MV-4-11 (cell line): ENCODE measurements around the gene SLC4A5.

Source experiments
- DNase-seq: peaks from one replicate; lab custom pipeline; 2025; lab: John Stamatoyannopoulos, UW

Gene SLC4A5

DNA sequence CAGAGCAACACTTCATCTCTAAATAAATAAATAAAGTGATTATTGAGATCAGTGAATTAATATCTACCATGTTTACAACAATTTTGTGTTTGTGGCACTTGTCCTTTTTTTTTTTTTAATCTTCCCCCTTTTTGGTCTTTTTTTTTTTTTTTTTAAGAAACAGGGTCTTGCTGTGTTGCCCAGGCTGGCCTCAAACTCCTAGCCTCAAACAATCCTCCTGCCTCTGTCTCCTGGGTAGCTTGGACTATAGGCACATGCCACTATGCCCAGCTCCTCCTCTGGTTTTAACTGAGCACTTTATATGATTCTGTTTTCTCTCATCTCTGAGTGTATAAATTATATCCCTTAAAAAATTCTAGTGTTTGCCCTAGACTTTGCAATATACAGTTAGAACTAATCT lies 30.3 kb downstream of the SLC4A5 start:
- no peak for DNase-seq

DNA sequence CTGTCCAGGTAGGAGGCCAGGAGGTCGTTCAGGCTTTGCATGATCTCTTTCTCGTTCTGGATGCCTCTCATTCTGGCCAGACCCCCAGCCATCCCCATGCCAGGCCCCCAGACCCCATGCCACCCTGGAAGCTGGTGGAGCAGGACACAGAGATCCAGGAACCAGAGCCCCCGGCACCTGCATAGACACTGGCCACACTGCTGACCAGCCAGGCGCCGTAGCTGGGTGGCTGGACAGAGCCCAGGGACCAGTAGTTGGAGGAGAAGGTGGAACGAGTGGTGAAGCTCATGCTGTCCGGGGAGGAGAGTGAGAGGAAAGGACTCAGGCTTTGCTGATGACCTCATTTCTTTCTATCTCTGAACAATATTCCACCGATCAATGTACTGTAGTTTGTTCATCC lies 35.5 kb downstream of the SLC4A5 start:
- no peak for DNase-seq

DNA sequence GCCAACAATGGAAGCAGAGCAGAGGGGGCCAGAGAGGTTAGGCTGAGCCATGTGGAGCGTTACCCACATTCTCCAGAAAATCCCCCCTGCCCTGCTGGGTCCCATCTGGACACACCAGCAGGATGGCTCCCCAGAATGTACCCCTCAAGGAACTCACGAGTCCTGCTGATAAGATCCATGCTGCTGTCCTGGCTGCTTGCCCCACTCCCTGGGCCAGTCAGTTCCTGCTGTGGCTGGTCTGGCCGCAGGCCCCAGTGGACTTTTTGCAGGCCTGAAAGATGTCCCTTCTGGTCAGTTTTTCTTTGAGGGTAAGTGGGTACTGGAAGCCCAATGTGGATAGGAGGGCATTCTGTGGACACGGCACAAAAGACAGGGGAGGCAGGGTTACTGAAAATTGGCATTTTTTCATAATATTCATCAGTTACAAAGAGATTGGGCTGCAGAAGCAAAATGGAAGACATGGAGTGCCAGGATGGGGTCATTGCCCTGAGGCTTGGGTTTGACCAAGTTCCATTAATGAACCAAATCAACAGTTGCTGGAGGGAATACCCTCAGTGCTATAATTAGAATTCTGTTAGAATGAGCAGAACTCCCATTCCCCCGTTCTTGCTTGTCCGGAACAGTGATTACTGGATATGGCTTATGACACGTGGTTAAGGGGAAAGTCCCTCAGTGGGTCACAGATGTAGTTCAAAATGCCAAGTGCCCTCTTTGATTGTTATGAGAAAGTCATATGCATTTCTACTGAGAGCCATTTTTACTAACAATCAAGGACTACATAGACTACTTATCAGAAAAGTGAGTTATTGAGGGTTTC lies 38.7 kb downstream of the SLC4A5 start:
- no peak for DNase-seq

DNA sequence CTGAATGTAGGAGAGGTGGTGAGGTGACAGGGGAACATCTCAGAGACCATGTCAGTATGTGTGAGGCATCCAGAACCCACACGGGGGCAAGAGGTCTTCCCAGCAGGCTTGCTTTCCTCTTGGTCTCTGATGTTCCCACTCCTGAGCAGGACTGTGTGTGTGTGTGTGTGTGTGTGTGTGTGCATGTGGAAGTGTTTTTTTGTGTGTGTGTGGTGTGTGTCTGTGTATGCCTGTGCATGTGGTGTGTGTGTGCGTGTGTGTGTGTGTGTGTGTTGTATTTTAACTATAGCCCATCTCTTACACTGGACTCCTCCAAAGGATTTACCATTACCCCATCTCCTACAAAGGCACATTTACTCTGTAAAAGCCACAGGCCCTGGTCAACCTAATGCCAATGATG lies 40.4 kb downstream of the SLC4A5 start:
- DNase-seq, result no peak

DNA sequence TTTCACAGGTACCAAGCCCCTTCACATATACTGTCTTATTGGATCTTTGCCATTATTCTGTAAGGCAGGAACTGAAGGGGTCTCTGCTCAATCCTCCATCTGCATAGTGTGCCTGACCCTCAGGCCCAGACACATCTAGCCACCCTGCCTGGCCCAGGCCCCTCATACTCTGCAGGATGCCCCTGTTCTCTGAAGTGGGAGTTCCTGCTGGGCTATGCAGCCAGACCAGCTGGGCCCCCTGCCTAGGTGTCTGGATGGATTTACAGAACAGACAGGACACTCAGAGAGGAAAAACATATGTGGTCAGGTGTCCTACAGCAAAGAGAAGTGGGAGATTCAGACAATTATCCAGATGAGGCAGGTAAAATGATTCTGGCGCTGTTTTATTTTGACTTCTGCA lies 42.0 kb downstream of the SLC4A5 start:
- DNase-seq, result no peak

DNA sequence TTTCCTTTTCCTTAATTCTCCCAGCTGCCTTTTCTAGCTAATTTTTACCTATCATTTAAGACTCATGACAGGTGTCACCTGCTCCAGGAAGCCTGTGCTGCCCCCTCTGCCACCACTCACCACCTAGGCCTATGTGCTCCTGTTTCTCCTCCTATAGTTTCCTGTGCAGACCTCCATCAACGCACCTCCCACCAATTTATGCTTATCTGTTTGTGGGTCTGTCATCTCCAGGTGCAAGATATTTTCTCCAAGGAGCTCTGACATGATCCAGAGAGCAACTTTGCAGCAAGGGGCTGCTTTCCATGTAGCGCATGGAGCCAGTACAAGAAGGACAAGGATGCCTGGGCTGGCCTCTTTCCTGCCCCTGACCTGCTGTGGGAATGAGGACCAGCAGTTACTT lies 42.7 kb downstream of the SLC4A5 start:
- DNase-seq, result no peak

DNA sequence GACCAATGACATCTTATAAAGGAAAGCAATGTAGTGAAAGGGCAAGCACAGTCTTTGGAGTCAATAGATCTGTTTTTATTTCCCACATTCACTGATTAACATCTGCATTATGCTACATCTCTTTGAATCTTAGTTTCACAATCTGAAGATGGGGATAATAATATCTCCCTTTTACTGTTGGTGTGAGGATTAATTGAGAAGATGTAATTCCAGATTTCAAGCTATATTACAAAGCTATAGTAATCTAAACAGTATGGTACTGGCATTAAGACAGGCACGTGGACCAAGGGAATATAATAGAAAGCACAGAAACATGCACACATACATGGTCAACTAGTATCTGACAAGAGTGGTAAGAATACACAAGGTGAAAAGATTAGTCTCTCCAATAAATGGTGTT lies 45.3 kb downstream of the SLC4A5 start:
- no peak for DNase-seq

DNA sequence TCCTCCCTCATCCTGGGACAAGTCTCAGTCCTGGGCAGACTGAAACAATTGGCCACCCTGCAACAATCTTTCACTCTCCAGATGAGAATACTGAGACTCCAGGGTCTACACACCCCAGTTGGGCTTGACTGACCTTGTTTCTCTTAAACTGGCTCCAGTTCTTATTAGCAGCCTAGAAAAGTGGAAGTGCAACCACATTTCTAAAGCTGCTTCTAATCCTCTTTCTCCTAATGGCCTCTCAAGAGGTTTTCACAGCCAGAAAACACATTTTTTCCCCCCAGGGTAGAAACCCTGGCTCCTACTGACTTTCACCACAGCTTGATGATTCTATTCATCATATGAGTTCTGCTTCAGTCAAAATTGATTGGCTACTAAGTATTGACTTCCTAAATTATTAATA lies 45.8 kb downstream of the SLC4A5 start:
- DNase-seq, result peak; percentile 95

DNA sequence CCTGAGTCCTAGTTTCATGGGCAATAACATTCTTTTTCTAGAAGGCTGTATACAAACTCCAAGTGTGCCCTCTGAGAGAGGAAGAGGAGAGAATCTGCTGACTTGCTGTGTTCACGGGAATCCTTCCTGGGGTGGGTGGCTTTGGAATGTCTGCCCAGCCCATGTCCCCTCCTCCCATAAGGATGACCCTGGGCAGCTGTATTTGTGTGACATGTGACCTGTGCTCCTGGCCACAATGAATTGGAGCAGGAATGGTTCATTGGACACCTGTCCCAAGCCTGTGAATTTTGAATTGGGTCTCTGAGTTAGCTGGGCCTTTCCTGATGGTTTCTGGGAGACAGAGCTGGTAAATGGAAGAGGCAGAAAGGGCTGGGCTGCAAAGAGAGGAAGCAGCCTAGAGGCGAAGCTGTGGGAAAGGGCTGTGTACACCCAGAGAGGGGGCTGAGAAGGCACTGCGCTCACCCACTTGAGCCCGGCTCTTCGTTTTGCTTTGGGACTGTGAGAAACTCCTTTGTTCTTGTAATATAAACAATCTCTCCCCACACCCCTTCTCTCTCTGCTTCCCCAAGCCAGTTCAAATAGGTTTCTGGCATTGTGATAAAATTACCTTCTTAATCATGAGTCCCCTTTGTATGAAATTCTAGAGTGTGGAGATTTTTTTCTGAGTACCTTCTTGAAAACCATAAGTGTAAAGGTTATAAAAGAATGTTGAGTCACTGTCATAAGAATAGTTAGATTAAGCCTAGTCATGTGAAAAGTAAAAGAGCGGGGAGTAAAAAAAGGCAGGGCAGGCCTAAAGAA lies 49.8 kb downstream of the SLC4A5 start:
- DNase-seq, result no peak

DNA sequence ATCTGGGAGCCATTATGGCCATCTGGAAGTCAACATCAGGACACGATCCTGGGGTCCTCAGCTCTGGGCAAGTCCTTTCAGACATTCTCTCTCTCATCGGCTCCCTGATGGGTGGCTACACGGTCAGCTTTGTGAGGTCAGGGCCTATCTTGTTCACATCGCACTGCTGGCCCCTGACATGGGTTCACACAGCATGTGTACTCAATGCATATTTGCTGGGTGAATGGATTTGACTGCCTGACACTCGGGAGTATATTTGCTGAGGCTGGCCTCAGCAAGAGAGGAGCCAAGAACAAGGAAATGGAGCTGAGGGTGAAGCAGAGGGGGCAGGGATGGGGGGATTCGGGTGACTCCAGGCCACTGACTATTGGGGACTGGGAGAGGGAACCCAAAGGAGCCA lies 50.5 kb downstream of the SLC4A5 start:
- DNase-seq, result no peak

DNA sequence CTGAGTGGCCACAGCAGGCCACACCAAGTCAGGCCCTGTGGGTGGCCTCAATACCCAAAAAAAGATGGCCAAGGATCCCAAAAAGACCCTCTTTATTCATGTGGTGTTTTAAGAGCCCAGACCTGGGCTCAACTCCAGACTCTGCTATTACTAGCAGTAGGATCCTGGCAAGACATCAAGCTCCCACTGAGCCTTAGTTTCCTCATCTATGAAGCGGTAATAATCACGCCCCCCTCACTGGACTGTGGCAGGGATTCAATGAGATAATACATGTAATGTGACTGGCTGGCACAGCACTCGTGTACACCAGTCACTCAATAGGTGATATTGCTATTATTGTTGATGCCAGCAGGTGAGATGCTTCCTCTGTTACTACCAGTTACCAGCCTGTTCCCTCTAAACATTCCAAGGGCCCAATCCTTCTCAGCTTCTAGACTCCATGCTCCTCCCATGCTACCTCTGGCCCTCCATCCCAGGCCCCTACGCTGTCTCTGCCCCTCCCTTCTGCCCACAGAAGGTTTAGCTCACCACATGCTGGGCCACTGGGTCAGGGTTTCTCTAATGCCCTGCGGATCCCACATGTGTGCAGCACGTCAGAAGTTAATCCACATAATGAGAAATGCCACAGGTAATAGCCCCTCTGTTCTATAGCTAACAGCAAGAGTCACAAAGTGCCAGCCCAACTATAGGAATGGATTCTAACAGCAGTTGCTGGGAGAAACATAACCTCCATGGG lies 51.2 kb downstream of the SLC4A5 start:
- no peak for DNase-seq

DNA sequence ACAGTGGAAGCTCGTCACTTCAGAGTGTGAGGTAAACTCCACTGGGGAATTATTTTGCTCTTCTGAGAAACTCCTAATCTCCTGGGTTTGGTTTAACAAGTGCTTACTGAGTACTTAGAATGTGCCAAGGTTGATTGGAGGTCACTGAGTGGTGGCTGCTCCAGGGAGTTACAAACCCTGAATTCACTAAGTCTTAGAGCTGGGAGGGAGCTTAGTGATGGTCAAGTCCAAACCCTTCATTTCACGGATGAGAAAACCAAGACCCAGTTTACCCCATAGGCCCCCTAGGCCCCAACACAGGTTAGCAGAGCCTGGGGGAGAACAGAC lies 52.0 kb downstream of the SLC4A5 start:
- DNase-seq, result no peak

DNA sequence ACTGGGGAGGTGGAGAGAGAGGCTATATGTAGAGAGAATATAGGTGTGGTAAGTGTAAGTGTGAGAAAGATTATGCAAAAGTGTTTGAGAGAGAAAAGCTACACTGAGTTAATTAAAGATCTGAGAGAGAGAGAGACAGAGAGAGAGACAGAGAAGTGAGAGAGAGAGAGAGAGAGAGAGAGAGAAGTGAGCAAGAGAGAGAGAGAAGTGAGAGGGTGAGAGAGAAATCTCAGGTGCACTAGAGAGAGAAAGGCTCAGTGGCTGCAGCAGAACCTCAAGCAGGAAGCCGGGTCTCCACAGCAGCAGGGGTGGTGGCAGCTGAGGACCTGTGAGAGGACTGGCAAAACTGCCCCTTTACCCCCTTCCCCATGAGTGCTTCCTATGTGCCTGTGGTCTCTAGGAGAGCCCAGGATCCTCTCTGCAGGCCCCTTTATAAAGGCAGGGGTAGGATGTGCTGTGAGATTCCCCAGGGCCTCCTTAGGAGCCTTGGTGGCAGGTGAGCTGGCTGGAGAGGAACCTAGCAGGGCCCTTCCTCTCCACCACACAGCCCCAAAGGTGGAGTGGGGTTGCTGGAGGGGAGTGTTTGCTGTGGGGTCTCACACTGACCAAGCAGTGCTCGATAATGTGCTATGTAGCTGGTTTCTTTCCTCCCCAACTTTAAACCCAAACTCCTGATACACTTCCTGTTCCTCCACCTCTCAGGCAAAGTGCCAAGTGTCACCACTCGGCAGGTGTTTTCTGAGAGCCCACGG lies 52.6 kb downstream of the SLC4A5 start:
- no peak for DNase-seq

DNA sequence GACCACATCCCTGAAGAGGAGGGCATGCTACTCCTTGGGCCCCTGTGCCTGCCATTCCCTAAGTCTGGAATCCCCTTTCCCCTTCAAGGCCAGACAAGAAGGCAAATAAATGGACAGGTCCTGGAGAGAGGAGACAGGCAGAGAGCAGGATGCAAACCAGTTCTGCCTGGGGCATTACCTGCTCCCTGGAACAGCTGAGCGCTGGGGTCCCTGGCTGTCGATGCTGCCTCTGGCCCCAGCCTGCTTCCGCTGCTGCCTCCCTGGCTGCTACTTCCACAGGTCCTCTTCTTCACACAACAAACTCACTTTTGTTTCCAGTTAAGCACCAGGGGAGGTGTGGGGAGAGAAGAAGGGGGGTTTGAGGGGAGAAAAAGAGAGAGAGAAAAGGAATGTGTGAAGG lies 53.1 kb downstream of the SLC4A5 start:
- DNase-seq, result no peak

DNA sequence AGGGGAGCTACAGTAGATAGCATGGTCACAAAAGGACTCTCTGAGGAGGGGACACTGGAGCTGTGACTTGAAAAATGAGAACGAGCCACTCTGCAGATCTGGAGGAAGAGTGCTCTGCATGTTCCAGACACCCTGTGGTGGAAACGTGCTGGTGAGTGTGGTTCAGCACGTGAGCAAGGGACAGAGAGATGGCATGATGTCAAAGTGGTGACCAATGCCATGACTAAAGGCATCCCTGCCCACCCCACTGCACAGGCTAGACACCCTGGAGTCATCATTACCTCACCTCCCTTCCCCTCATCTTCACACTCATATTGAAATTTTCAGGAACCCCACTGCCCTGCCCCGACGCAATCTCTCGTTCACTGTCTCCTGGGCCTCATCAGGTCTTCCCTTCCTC lies 56.5 kb downstream of the SLC4A5 start:
- no peak for DNase-seq

DNA sequence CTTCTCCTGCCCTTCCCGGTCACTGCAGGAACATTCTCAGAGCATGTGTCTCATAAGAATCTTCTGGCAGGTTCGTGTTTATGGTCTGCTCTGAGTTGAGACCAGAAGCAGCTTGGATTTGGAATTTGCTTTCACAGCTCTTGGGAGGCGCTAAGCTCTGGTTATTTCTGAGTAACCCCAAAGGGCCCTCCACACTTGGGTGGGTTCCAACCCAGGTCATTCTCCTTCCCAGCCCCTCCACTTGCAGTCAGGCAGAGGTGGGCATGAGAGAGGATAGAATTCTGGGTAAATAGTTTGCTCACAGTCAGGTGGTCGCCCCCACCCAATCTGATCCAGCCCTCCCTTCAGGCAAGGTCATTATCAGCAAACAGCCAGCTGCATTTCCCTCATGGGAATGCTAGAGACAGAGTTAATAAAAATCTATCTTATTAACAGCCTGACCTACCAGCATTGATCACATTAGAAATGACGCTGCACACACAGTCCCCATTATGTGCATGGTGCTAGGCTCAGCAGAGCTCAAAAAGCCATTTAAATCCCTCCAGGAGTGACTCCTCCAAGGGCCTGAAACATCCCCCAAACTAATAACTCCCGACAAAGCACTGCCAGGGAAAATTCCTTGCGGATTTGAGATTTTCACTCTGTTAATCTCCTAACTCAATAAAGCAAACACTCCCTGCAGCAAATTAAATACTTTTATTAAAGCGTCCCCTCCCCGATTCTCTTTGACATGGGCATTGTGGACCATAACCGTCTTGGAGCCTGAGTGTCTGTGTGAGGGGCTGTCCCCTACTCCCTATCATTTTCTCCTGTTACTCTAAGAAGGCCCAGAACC lies 61.9 kb downstream of the SLC4A5 start:
- DNase-seq, result no peak

DNA sequence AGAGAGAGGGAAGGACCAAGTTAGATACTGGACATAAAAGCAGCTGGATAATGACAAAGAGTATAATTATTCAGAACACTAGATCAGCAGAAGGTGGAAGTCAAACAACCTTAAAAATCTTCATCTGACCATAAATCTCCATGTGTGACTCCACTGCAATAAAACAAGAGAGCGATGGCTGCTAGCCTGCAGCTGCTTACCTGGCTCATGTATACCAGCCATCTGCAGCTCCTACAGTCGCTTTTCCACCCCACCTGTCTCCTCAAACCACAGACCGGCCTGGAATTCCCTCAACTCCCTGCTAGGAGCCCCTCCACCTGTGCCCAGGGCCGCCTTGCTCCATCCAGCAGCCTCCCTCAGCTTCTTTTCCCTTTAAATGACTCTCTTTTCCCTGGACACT lies 64.5 kb downstream of the SLC4A5 start:
- no peak for DNase-seq

DNA sequence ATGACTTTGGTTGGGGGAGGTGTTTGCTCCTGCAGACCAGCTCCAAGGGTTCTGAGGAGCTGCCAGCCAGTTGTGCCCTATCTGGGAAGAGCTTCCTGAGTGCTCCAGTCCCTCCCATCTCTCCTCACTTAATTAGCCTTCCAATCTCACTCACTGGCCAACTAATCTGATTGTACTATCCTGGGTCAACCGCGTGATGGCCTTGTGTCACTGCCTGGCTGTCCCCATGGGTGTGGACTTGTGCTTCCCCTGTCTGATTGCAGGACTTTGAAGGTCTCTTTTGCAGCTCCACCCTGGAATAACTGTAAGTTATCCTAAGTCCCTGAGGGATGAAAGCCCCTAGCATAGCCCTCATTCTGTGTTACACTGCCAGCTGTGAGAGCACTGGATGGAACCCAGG lies 65.0 kb downstream of the SLC4A5 start:
- DNase-seq, result no peak

DNA sequence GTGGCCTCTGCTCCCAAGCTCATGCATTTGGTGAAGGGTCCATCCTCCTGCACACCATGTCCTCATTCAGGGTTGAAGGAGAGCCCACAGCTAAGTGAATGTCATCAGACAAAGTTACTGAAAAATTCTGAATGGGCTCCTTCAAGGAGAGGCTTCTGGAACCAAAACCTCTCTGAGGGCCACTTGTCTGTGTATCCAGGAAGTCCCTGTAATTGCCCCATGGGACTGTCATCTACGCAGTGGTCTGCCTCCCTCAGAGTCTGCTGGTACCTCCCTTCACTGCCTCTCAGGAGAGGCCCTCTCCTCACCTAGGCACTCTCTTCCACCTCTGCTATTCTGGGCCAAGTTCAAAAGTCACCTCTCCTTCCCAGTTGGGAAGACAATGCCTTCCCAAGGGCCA lies 68.0 kb downstream of the SLC4A5 start:
- DNase-seq, result no peak

DNA sequence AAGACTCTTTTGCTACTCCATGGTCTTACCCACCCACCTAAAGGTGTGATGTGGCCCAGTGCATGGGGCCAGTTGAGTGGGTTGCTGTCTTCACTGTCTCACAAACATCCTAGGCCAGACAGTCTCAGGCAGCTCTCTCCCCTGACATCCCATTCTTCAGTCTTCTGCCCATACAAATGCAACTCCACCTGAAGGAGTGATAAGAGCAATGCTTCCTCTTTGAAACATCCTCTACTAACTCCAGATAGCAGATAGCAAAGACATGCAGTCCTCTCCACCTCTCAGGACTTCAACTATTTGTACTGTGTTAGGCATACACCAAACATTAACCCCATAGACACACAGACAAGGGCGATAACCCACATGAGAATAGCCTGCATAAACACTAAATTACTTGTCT lies 73.5 kb downstream of the SLC4A5 start:
- no peak for DNase-seq

DNA sequence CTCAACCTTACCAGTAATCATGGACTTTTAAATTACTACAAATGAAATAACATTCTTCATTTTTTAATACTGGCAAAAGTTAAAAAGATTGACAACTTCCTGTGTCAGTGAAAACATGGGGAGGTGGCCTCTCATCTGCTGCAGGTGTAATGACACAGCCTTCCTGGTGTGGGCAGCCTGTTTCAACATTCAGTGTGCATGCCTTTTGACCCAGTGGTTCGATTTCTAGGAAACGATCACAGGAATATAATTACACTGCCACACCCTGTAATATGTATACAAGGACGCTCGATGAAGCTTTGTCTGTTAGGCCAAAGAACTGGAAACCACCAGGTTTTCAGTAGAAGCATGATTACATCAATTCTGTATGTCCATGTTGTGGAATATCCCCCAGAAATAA lies 76.1 kb downstream of the SLC4A5 start:
- peak; percentile 33 for DNase-seq
